WTC11 (cell line): ENCODE measurements around the gene MPND.

Experiments
- CTCF ChIP-seq: fragments of 200-600 bp; IDR thresholded peaks from 2 replicates; pipeline ENCODE4 v1.8.0; 2022; ENCODE audit warnings: antibody characterized with exemption
- ETV6 ChIP-seq: sonication (generic); formaldehyde crosslinking; IDR thresholded peaks from 2 replicates; pipeline ENCODE4 v1.8.1; 2022; ENCODE audit warnings: mild to moderate bottlenecking, missing genetic modification reagents
- FOXJ3 ChIP-seq: sonication (generic); formaldehyde crosslinking; IDR thresholded peaks from 2 replicates; pipeline ENCODE4 v1.9.0; 2021; ENCODE audit warnings: missing genetic modification reagents, mild to moderate bottlenecking, borderline replicate concordance
- HMGXB4 ChIP-seq: sonication (generic); formaldehyde crosslinking; IDR thresholded peaks from 2 replicates; pipeline ENCODE4 v1.8.1; 2023; ENCODE audit warnings: mild to moderate bottlenecking, moderate library complexity, missing genetic modification reagents
- IRF2 ChIP-seq: sonication (generic); formaldehyde crosslinking; IDR thresholded peaks from 2 replicates; pipeline ENCODE4 v1.8.0; 2022; ENCODE audit warnings: low read depth, missing genetic modification reagents, borderline replicate concordance
- KAT7 ChIP-seq: sonication (generic); formaldehyde crosslinking; IDR thresholded peaks from 2 replicates; pipeline ENCODE4 v1.8.1; 2023; ENCODE audit warnings: missing genetic modification reagents, mild to moderate bottlenecking, borderline replicate concordance
- MAX ChIP-seq: sonication (generic); formaldehyde crosslinking; IDR thresholded peaks from 2 replicates; pipeline ENCODE4 v1.8.0; 2022; ENCODE audit warnings: mild to moderate bottlenecking, missing genetic modification reagents
- NFE2L1 ChIP-seq: sonication (generic); formaldehyde crosslinking; IDR thresholded peaks from 2 replicates; pipeline ENCODE4 v1.8.1; 2023; ENCODE audit warnings: missing genetic modification reagents
- SMAD3 ChIP-seq: sonication (generic); formaldehyde crosslinking; IDR thresholded peaks from 2 replicates; pipeline ENCODE4 v1.8.0; 2022; ENCODE audit warnings: missing genetic modification reagents, mild to moderate bottlenecking, borderline replicate concordance

- TF ChIP-seq ETV6 (CRISPR knock-in tag) (no peak), MAX (CRISPR knock-in tag) (no peak), IRF2 (no peak), CTCF (no peak), FOXJ3 (no peak), NFE2L1 (CRISPR knock-in tag) (no peak), KAT7 (no peak), SMAD3 (CRISPR knock-in tag) (no peak), HMGXB4 (CRISPR knock-in tag) (no peak)
Measured at GRCh38 chr19:4376671-4376990, 33.3 kb downstream of the MPND start.
